CD14-positive monocyte (primary cell): ENCODE measurements around the gene MPLKIP. TPM values are rescaled to one million over a fixed set of nuclear protein-coding genes. Genes with fewer than 3 reads are reported as not detected.
"Not testable (repeated sequence)": the region's sequence is repeated elsewhere in the genome, so short reads cannot be mapped to it uniquely, and the experiment has no call there.

Source experiments
- DNase-seq, 3 donors: peaks; one replicate each; pipeline ENCODE4 v3.0.0-alpha.2; 2011 to 2022
- H2AFZ ChIP-seq: 2 replicates; pipeline ENCODE4 v1.6.0; 2012; ENCODE audit warnings: mild to moderate bottlenecking, low read depth, low read length, inconsistent platforms; ENCODE audit not compliant: insufficient read depth, poor library complexity, severe bottlenecking
- H3K27ac ChIP-seq, 2 donors: 1 replicate in 1 of 2; 2 replicates in 1 of 2; pipeline ENCODE4 v1.5.1; 2012 to 2013; ENCODE audit warnings: low read length in 2 of 2, control low read depth in 1 of 2, inconsistent platforms in 1 of 2, low read depth in 1 of 2, mild to moderate bottlenecking in 1 of 2
- H3K27me3 ChIP-seq, 2 donors: one replicate each; pipeline versions ENCODE4 v1.6.0 to v1.6.1; 2011 to 2013; ENCODE audit warnings: low read length in 2 of 2; ENCODE audit not compliant: control insufficient read depth in 2 of 2, insufficient read depth in 2 of 2
- H3K36me3 ChIP-seq, 2 donors: replicated peaks in 1 of 2; 1 replicate in 1 of 2; 2 replicates in 1 of 2; pipeline versions ENCODE4 v1.5.1 to v1.6.1; 2012 to 2013; ENCODE audit warnings: low read length in 2 of 2, control low read depth in 1 of 2, inconsistent platforms in 1 of 2, mild to moderate bottlenecking in 1 of 2; ENCODE audit not compliant: insufficient read depth in 2 of 2, control insufficient read depth in 1 of 2
- H3K4me1 ChIP-seq, 2 donors: 1 replicate in 1 of 2; 2 replicates in 1 of 2; pipeline versions ENCODE4 v1.5.1 to v1.6.1; 2012 to 2013; ENCODE audit warnings: low read length in 2 of 2, control low read depth in 1 of 2, inconsistent platforms in 1 of 2, mild to moderate bottlenecking in 1 of 2, moderate library complexity in 1 of 2; ENCODE audit not compliant: insufficient read depth in 2 of 2, control insufficient read depth in 1 of 2
- H3K4me2 ChIP-seq: replicated peaks from 2 replicates; pipeline ENCODE3; 2012; ENCODE audit warnings: low read length, moderate library complexity, mild to moderate bottlenecking; ENCODE audit not compliant: poor library complexity, severe bottlenecking; ENCODE audit errors: extremely low read depth
- H3K4me3 ChIP-seq, 3 experiments: fragments of 200-600 bp in 1 of 3; sonication (generic) in 1 of 3; replicated peaks in 1 of 3; 1 replicate in 2 of 3; 2 replicates in 1 of 3; pipeline ENCODE4 v1.5.1; 2011 to 2013; ENCODE audit warnings: low read length in 3 of 3, mild to moderate bottlenecking in 3 of 3, control low read depth in 2 of 3, low read depth in 2 of 3, inconsistent platforms in 1 of 3, moderate library complexity in 1 of 3
- H3K79me2 ChIP-seq: 2 replicates; pipeline ENCODE4 v1.6.0; 2012; ENCODE audit warnings: mild to moderate bottlenecking, control low read depth, inconsistent platforms, low read length, moderate library complexity; ENCODE audit not compliant: insufficient read depth
- H3K9ac ChIP-seq: 2 replicates; pipeline ENCODE4 v1.6.0; 2017; ENCODE audit warnings: low read length, mild to moderate bottlenecking; ENCODE audit not compliant: insufficient read depth, poor library complexity, severe bottlenecking
- H3K9me3 ChIP-seq, 2 donors: replicated peaks in 1 of 2; 1 replicate in 1 of 2; 2 replicates in 1 of 2; pipeline versions ENCODE4 v1.5.1 to v1.6.1; 2012 to 2013; ENCODE audit warnings: low read length in 2 of 2, control low read depth in 1 of 2; ENCODE audit not compliant: control insufficient read depth in 1 of 2, insufficient read depth in 1 of 2
- H4K20me1 ChIP-seq: 2 replicates; pipeline ENCODE4 v1.6.0; 2012; ENCODE audit warnings: mild to moderate bottlenecking, low read length, control low read depth, moderate library complexity; ENCODE audit not compliant: insufficient read depth
- H3K27ac Mint-ChIP-seq, 7 donors: one replicate each; pipeline ENCODE4 v1.8.0; 2020; ENCODE audit warnings: mild to moderate bottlenecking in 7 of 7, mixed read lengths in 7 of 7, moderate library complexity in 6 of 7, inconsistent platforms in 2 of 7
- H3K27me3 Mint-ChIP-seq, 3 donors: one replicate each; pipeline ENCODE4 v1.8.0; 2021 to 2022; ENCODE audit warnings: low read depth in 3 of 3, mild to moderate bottlenecking in 3 of 3, mixed read lengths in 3 of 3, moderate library complexity in 3 of 3, inconsistent platforms in 1 of 3
- H3K36me3 Mint-ChIP-seq, 2 donors: one replicate each; pipeline ENCODE4 v1.8.0; 2020; ENCODE audit warnings: mixed read lengths in 2 of 2, inconsistent platforms in 1 of 2, mild to moderate bottlenecking in 1 of 2
- H3K4me1 Mint-ChIP-seq: one replicate; pipeline ENCODE4 v1.8.0; 2020; ENCODE audit warnings: mild to moderate bottlenecking, mixed read lengths
- H3K4me3 Mint-ChIP-seq, 2 donors: one replicate each; pipeline ENCODE4 v1.8.0; 2020; ENCODE audit warnings: mild to moderate bottlenecking in 2 of 2, mixed read lengths in 2 of 2, moderate library complexity in 1 of 2
- H3K9me3 Mint-ChIP-seq, 7 donors: one replicate each; pipeline ENCODE4 v1.8.0; 2020 to 2022; ENCODE audit warnings: mixed read lengths in 7 of 7, mild to moderate bottlenecking in 6 of 7, moderate library complexity in 6 of 7, inconsistent platforms in 2 of 7
- WGBS: methylation state at CpG from one replicate; pipeline ENCODE4 v1.1.5; 2013; ENCODE audit warnings: missing lambda C conversion rate; ENCODE audit not compliant: insufficient coverage; 5-methylcytosine and 5-hydroxymethylcytosine counted together
- intact Hi-C, 2 donors: fragments of 100-400 bp; cut with micrococcal nuclease; formaldehyde crosslinking; loops; one replicate each; pipeline versions ENCODE4 v1.15.0 to v1.15.1; 2023
- polyA plus RNA-seq, 3 donors: library from polyadenylated mRNA; depleted of rRNA in 1 of 3; unstranded in 2 of 3; stranded (reverse) in 1 of 3; fragments of 300-500 nt in 2 of 3; fragments of >200 nt in 1 of 3; fragmentation: Illumina TruSeq in 2 of 3; gene quantifications; 1 replicate in 2 of 3; 2 replicates in 1 of 3; pipeline ENCODE4 v1.2.3, GENCODE V29; 2012 to 2021
- TF ChIP-seq, protein P1 (sequence below): fragments of 200-600 bp; IDR thresholded peaks from one replicate; pipeline ENCODE4 v1.8.0; 2022; ENCODE audit warnings: antibody characterized with exemption, mild to moderate bottlenecking

MPLKIP gene
- polyA plus RNA-seq, 3 donors = 17.4 to 71.8 (median 64.0) TPM

DNA sequence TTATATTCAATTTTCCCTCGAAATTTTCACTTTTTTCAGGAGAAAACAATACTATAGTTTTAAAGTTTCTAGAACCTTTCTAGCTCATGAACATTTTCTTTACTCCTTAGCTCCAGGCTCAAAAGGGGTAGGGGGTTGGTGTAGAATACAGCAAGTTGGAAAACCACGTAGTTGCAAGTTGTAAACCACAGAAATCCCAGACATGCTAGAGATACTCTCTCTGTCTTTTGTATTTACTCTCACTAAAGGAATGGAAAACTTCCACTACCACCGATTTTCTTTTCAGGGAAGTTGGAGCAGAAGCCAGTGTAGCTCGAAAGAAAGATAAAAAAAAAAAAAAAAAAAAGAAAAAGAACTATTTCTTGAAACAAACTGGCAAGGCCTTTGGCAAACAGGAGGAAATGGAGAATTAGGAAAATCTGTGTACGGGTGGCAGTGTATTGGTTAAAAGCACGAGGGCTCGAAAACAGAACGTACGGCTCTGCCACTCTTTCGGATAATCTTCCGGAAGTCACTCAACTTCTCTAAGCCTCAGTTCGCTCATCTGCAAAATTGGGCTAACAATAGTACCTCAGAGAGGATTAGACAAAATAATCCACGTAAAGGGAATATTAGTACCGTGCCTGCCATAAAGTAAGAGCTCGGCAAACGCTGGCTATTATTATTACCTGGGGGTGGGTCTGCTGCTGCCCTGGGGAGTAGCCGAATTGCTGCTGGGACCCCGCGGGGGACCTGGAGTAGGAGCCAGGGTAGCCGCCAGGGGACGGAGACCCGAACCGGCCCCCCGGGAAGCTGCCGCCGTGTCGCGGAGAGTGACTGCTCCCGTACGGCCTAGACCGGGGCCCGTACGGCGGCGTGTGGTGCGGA is 628 bp downstream of the MPLKIP start:
- intact Hi-C loops = loop anchor here (10.0 kb wide), 1 partner anchor 179 kb away; the partner anchor contains the start of gene CDK13 (in 2 of the 2)
- Histone ChIP-seq H4K20me1 (peaks cover 28% of the 10 kb centered on the region), H3K79me2 (peaks cover 53% of the 10 kb centered on the region), H3K36me3 (peaks cover 0 to 3% of the 10 kb centered on the region in 2 donors), H3K27ac (peak overlapping the region; percentile 83 to 94), H3K4me3 (peak overlapping the region; percentile 80 to 96 (median 81)), H2AFZ (peak overlapping the region; percentile 99), H3K9me3 (peaks cover 0 to 2% of the 10 kb centered on the region in 2 donors), H3K4me2 (peak overlapping the region; percentile 92), H3K9ac (peak overlapping the region; percentile 96), H3K4me1 (peaks cover 15 to 18% of the 10 kb centered on the region in 2 donors), H3K27me3 (peaks cover 3 to 19% of the 10 kb centered on the region in 2 donors)
- DNase-seq = peak in 2 of 3 donors; percentile 20 to 21
- WGBS = 0% methylated on average over 23 of the region's 36 CpGs
- peaks cover 16 to 25% (median 16%) of the 10 kb centered on the region in 3 donors for H3K27me3 Mint-ChIP-seq
- H3K9me3 Mint-ChIP-seq = peaks cover 0 to 13% (median 8%) of the 10 kb centered on the region in 7 donors
- peak overlapping the region; percentile 91 to 96 for H3K4me3 Mint-ChIP-seq
- peak overlapping the region; percentile 87 to 98 (median 94) for H3K27ac Mint-ChIP-seq
- H3K36me3 Mint-ChIP-seq = peaks cover 0 to 5% of the 10 kb centered on the region in 2 donors
- peaks cover 27% of the 10 kb centered on the region for H3K4me1 Mint-ChIP-seq
- TF ChIP-seq, protein P1, sequence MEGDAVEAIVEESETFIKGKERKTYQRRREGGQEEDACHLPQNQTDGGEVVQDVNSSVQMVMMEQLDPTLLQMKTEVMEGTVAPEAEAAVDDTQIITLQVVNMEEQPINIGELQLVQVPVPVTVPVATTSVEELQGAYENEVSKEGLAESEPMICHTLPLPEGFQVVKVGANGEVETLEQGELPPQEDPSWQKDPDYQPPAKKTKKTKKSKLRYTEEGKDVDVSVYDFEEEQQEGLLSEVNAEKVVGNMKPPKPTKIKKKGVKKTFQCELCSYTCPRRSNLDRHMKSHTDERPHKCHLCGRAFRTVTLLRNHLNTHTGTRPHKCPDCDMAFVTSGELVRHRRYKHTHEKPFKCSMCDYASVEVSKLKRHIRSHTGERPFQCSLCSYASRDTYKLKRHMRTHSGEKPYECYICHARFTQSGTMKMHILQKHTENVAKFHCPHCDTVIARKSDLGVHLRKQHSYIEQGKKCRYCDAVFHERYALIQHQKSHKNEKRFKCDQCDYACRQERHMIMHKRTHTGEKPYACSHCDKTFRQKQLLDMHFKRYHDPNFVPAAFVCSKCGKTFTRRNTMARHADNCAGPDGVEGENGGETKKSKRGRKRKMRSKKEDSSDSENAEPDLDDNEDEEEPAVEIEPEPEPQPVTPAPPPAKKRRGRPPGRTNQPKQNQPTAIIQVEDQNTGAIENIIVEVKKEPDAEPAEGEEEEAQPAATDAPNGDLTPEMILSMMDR = no peak

DNA sequence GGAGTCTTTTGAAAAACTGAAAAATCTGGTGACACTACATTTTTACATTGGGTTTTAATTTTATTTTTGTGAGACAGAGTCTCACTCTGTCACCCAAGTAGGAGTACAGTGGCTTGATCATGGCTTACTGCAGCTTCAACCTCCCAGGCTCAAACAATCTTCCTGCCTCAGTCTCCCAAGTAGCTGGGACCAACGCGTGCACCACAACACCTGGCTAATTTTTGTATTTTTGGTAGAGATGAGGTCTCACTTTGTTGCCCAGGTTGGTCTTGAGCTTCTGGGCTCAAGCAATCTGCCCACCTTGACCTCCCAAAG is 11.5 kb downstream of the MPLKIP start:
- Mint-ChIP-seq H3K36me3 (peaks cover 0 to 2% of the 10 kb centered on the region in 2 donors), H3K4me3 (no peak overlapping the region), H3K27ac (no peak overlapping the region), H3K27me3 (peaks cover 0 to 2% (median 0%) of the 10 kb centered on the region in 3 donors), H3K9me3 (peaks cover 0 to 2% (median 0%) of the 10 kb centered on the region in 7 donors), H3K4me1 (peaks cover 14% of the 10 kb centered on the region)
- intact Hi-C loops = no loop called here
- H3K9me3 ChIP-seq = no peaks in the 10 kb centered on the region
- H4K20me1 ChIP-seq = peaks cover 10% of the 10 kb centered on the region
- no peak overlapping the region for H3K4me2 ChIP-seq
- no CpG with 5 or more reads among the region's 2 CpGs for WGBS
- H3K4me1 ChIP-seq = peaks cover 5 to 8% of the 10 kb centered on the region in 2 donors
- TF ChIP-seq, protein P1 = no peak
- no peak overlapping the region for H3K27ac ChIP-seq
- H3K36me3 ChIP-seq = peaks cover 0 to 3% of the 10 kb centered on the region in 2 donors
- H3K4me3 ChIP-seq = no peak overlapping the region
- no peaks in the 10 kb centered on the region for H3K27me3 ChIP-seq
- DNase-seq = no peak
- peaks cover 21% of the 10 kb centered on the region for H3K79me2 ChIP-seq
- H2AFZ ChIP-seq = no peak overlapping the region
- no peak overlapping the region for H3K9ac ChIP-seq

DNA sequence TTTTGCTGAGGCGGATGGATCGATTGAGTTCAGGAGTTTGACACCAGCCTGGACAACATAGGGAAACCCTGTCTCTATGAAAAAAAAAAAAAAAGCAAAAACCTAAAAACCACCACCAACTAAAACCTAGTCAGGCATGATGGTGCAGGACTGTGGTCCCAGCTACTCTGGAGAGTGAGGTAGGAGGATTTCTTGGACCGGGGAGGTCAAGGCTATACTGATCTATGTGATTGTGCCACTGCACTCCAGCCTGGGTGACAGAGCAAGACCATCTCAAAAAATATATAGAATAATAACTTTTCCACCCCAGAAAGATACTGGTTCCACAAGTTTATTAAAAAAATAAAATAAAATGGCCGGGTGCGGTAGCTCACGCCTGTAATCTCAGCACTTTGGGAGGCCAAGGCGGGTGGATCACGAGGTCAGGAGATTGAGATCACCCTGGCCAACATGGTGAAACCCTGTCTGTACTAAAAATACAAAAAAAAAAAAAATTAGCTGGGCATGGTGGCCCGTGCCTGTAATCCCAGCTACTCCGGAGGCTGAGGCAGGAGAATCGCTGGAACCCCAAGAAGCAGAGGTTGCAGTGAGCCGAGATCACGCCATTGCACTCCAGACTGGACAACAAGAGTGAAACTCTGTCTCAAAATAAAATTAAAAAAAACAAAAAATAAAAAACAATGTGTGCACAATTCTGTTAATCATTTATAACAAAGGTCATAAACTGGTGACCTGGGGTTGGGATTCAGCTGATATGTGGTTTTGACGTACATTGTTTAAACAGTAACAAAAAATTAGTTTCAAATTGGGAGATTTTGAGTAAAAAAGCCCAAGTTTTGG is 12.1 kb downstream of the MPLKIP start:
- H3K27me3 ChIP-seq, H3K9me3 ChIP-seq, intact Hi-C loops, H3K4me1 ChIP-seq, H3K27ac ChIP-seq, H3K27ac Mint-ChIP-seq, H3K36me3 Mint-ChIP-seq, H3K27me3 Mint-ChIP-seq, H3K9ac ChIP-seq, H4K20me1 ChIP-seq, H3K4me3 ChIP-seq, H3K4me2 ChIP-seq, H3K9me3 Mint-ChIP-seq, H3K36me3 ChIP-seq, H2AFZ ChIP-seq, H3K4me3 Mint-ChIP-seq, DNase-seq: not testable (repeated sequence)
- 100% methylated on average over 6 of the region's 14 CpGs for WGBS
- peaks cover 12% of the 10 kb centered on the region for H3K4me1 Mint-ChIP-seq
- peaks cover 15% of the 10 kb centered on the region for H3K79me2 ChIP-seq
